Prostate gland (tissue), 2 donors: ENCODE results near the gene STAT5A. TPM values are rescaled to one million over a fixed set of nuclear protein-coding genes. Genes with fewer than 3 reads are reported as not detected.
"Not testable (repeated sequence)": the region's sequence is repeated elsewhere in the genome, so short reads cannot be mapped to it uniquely, and the experiment has no call there.

ENCODE experiments used
- DNase-seq: peaks from one replicate; pipeline ENCODE4 v3.0.0-alpha.2; 2019; ENCODE audit warnings: low spot score
- H3K27ac ChIP-seq, 2 donors: fragments of 200-600 bp; sonication (generic); 2 replicates each; pipeline ENCODE4 v1.5.1; 2017 to 2019
- H3K27me3 ChIP-seq: fragments of 200-600 bp; sonication (generic); replicated peaks from 2 replicates; pipeline ENCODE4 v1.5.1; 2019; ENCODE audit not compliant: insufficient read depth
- H3K36me3 ChIP-seq, 2 donors: fragments of 200-600 bp; sonication (generic); 1 replicate in 1 of 2; 2 replicates in 1 of 2; pipeline versions ENCODE4 v1.5.1 to v1.8.1; 2017 to 2019
- H3K4me1 ChIP-seq: fragments of 200-600 bp; sonication (generic); replicated peaks from 2 replicates; pipeline ENCODE4 v1.5.1; 2019
- H3K4me3 ChIP-seq, 2 donors: fragments of 200-600 bp; sonication (generic); 2 replicates each; pipeline ENCODE4 v1.5.1; 2017 to 2019
- H3K9me3 ChIP-seq: fragments of 200-600 bp; sonication (generic); 2 replicates; pipeline ENCODE4 v1.5.1; 2017
- CTCF ChIP-seq, 4 experiments: fragments of 200-600 bp in 2 of 4; fragments of 450-650 bp in 2 of 4; sonication (generic) in 2 of 4; IDR thresholded peaks; 1 replicate in 3 of 4; 2 replicates in 1 of 4; pipeline ENCODE4 v1.5.1; 2016 to 2019; ENCODE audit warnings: antibody characterized with exemption in 4 of 4, mild to moderate bottlenecking in 2 of 4, moderate library complexity in 2 of 4
- POLR2A ChIP-seq: fragments of 450-650 bp; IDR thresholded peaks from one replicate; pipeline ENCODE4 v1.6.1; 2016; ENCODE audit warnings: antibody characterized with exemption, mild to moderate bottlenecking
- POLR2AphosphoS5 ChIP-seq: sonication (generic); formaldehyde crosslinking; IDR thresholded peaks from one replicate; pipeline ENCODE4 v1.6.1; 2017; ENCODE audit warnings: antibody characterized with exemption
- WGBS: methylation state at CpG from one replicate; pipeline ENCODE4 v1.1.5; 2018; 5-methylcytosine and 5-hydroxymethylcytosine counted together
- intact Hi-C: fragments of 100-400 bp; cut with DNase I; formaldehyde crosslinking; loops from one replicate; pipeline ENCODE4 v1.14.2; 2022
- total RNA-seq, 2 donors: library from RNA; depleted of rRNA; stranded (reverse); fragments of >200 nt; gene quantifications; one replicate each; pipeline ENCODE4 v1.1.0, GENCODE V29; 2016

The STAT5A gene
- total RNA-seq, 2 donors from 2014 or later: 31.1 to 45.8 TPM

- H3K27me3 ChIP-seq: no peaks in the 10 kb centered on the region
- intact Hi-C loops: no loop called here
- H3K9me3 ChIP-seq: no peaks in the 10 kb centered on the region
Observed at GRCh38 chr17:42304187-42305030, 16.1 kb downstream of the STAT5A start.

GRCh38 chr17:42305031-42305330 is 16.7 kb downstream of the STAT5A start:
- H3K36me3 ChIP-seq: peaks cover 0 to 18% of the 10 kb centered on the region in 2 donors
- H3K27me3 ChIP-seq, intact Hi-C loops, DNase-seq, H3K4me1 ChIP-seq, H3K27ac ChIP-seq, H3K9me3 ChIP-seq, H3K4me3 ChIP-seq: not testable (repeated sequence)
- 95% methylated on average over 6 of the region's 6 CpGs for WGBS

More at GRCh38 chr17:42304187-42305030, 16.1 kb downstream of the STAT5A start:
- Histone ChIP-seq H3K4me3 (no peak overlapping the region), H3K36me3 (peaks cover 0 to 18% of the 10 kb centered on the region in 2 donors), H3K4me1 (no peaks in the 10 kb centered on the region), H3K27ac (no peak overlapping the region)
- DNase-seq: no peak
- 96% methylated on average over 16 of the region's 16 CpGs for WGBS
- TF ChIP-seq POLR2AphosphoS5 (no peak), CTCF (IDR thresholded peaks at IDR 0.05) (no peak), POLR2A (no peak)

- no peak overlapping the region for H3K27ac ChIP-seq
Observed at GRCh38 chr17:42305543-42306384, 17.5 kb downstream of the STAT5A start.

GRCh38 chr17:42306385-42306667 is 18.0 kb downstream of the STAT5A start:
- no peaks in the 10 kb centered on the region for H3K27me3 ChIP-seq
- TF ChIP-seq POLR2A: no peak
- TF ChIP-seq CTCF (IDR thresholded peaks at IDR 0.05): no peak
- no peak for TF ChIP-seq POLR2AphosphoS5
- no peaks in the 10 kb centered on the region for H3K4me1 ChIP-seq
- H3K36me3 ChIP-seq: peaks cover 0 to 12% of the 10 kb centered on the region in 2 donors
- 75% methylated on average over 5 of the region's 5 CpGs for WGBS
- H3K4me3 ChIP-seq: no peak overlapping the region
- no peak for DNase-seq
- intact Hi-C loops: no loop called here
- no peak overlapping the region for H3K27ac ChIP-seq
- H3K9me3 ChIP-seq: no peaks in the 10 kb centered on the region

More at GRCh38 chr17:42305543-42306384, 17.5 kb downstream of the STAT5A start:
- peaks cover 0 to 17% of the 10 kb centered on the region in 2 donors for H3K36me3 ChIP-seq
- intact Hi-C loops: no loop called here
- WGBS: 75% methylated on average over 17 of the region's 18 CpGs
- H3K27me3 ChIP-seq: no peaks in the 10 kb centered on the region
- no peaks in the 10 kb centered on the region for H3K4me1 ChIP-seq
- DNase-seq: no peak
- no peak overlapping the region for H3K4me3 ChIP-seq
- no peak for TF ChIP-seq POLR2AphosphoS5
- TF ChIP-seq CTCF (IDR thresholded peaks at IDR 0.05): no peak
- TF ChIP-seq POLR2A: no peak
- H3K9me3 ChIP-seq: no peaks in the 10 kb centered on the region

- WGBS: 92% methylated on average over 19 of the region's 19 CpGs
- Histone ChIP-seq H3K9me3 (no peaks in the 10 kb centered on the region), H3K36me3 (peaks cover 0 to under 1% of the 10 kb centered on the region in 2 donors), H3K4me1 (peaks cover 4% of the 10 kb centered on the region), H3K4me3 (no peak overlapping the region), H3K27ac (no peak overlapping the region), H3K27me3 (no peaks in the 10 kb centered on the region)
- TF ChIP-seq POLR2A: no peak
- TF ChIP-seq POLR2AphosphoS5: no peak
- no peak for TF ChIP-seq CTCF (IDR thresholded peaks at IDR 0.05)
- intact Hi-C loops: no loop called here
- no peak for DNase-seq
Observed at GRCh38 chr17:42307362-42307927, 19.1 kb downstream of the STAT5A start.
